IMR-90 (cell line): ENCODE measurements around the gene ERBB4. TPM values are rescaled to one million over a fixed set of nuclear protein-coding genes. Genes with fewer than 3 reads are reported as not detected.

Source experiments
- ATAC-seq: fragments of 200-7000 bp; cut with Tn5 transposase; 2 replicates; pipeline ENCODE4 v1.9.1; 2020; ENCODE audit warnings: low read depth, mild to moderate bottlenecking, moderate library complexity
- BruUV-seq: library from RNA; stranded (reverse); fragments of 400-500 nt; replicated peaks from 2 replicates; lab custom pipeline; 2021; lab: Mats Ljungman, UMichigan
- CTCF ChIA-PET: fragments of 300-600 bp; formaldehyde crosslinking; extraction: SDS; loops from one replicate; lab custom pipeline; 2021; ENCODE audit warnings: antibody characterized with exemption; lab: Yijun Ruan, JAX
- POLR2A ChIA-PET: fragments of 300-600 bp; sonication (Branson Sonifier 250); formaldehyde crosslinking; loops from one replicate; lab custom pipeline; 2022; ENCODE audit warnings: antibody characterized with exemption; ENCODE audit not compliant: unreplicated experiment; lab: Charles Lee
- DNase-seq: peaks from one replicate; pipeline ENCODE4 v3.0.0; 2013
- H2AFZ ChIP-seq: replicated peaks from 2 replicates; pipeline ENCODE3; 2013; ENCODE audit warnings: low read length, mild to moderate bottlenecking; ENCODE audit not compliant: poor library complexity
- H2AK5ac ChIP-seq: 2 replicates; pipeline ENCODE4 v1.6.1; 2013; ENCODE audit warnings: low read depth, low read length, inconsistent platforms
- H2AK9ac ChIP-seq: replicated peaks from 2 replicates; pipeline ENCODE3; 2013; ENCODE audit warnings: mild to moderate bottlenecking, low read depth, low read length, moderate library complexity; ENCODE audit not compliant: poor library complexity
- H2BK120ac ChIP-seq: 2 replicates; pipeline ENCODE4 v1.6.1; 2013; ENCODE audit warnings: low read depth, low read length, inconsistent platforms
- H2BK15ac ChIP-seq: 3 replicates; pipeline ENCODE4 v1.6.1; 2013; ENCODE audit warnings: low read depth, low read length, inconsistent platforms
- H2BK20ac ChIP-seq: 2 replicates; pipeline ENCODE4 v1.6.1; 2013; ENCODE audit warnings: low read depth, mild to moderate bottlenecking, inconsistent platforms, low read length, moderate library complexity
- H2BK5ac ChIP-seq: 2 replicates; pipeline ENCODE4 v1.6.1; 2013; ENCODE audit warnings: mild to moderate bottlenecking, low read depth, low read length, inconsistent platforms; ENCODE audit not compliant: poor library complexity, severe bottlenecking
- H3K14ac ChIP-seq: replicated peaks from 2 replicates; pipeline ENCODE4 v1.6.1; 2013; ENCODE audit warnings: low read depth, low read length, inconsistent platforms
- H3K18ac ChIP-seq: 2 replicates; pipeline ENCODE4 v1.6.1; 2013; ENCODE audit warnings: low read depth, low read length, control low read depth
- H3K23ac ChIP-seq: 2 replicates; pipeline ENCODE4 v1.6.1; 2013; ENCODE audit warnings: low read depth, low read length, inconsistent platforms
- H3K27ac ChIP-seq: 2 replicates; pipeline ENCODE4 v1.5.1; 2013; ENCODE audit warnings: mild to moderate bottlenecking, control low read depth, low read length; ENCODE audit not compliant: insufficient read depth
- H3K27me3 ChIP-seq: 2 replicates; pipeline ENCODE4 v1.6.1; 2013; ENCODE audit warnings: low read length; ENCODE audit not compliant: control insufficient read depth, insufficient read depth
- H3K36me3 ChIP-seq: 2 replicates; pipeline ENCODE4 v1.6.1; 2013; ENCODE audit warnings: low read length, mixed read lengths; ENCODE audit not compliant: control insufficient read depth, insufficient read depth
- H3K4ac ChIP-seq: 2 replicates; pipeline ENCODE4 v1.6.1; 2013; ENCODE audit warnings: low read depth, low read length, inconsistent platforms
- H3K4me1 ChIP-seq: 2 replicates; pipeline ENCODE4 v1.6.1; 2013; ENCODE audit warnings: low read length, mixed read lengths; ENCODE audit not compliant: control insufficient read depth, insufficient read depth
- H3K4me2 ChIP-seq: 2 replicates; pipeline ENCODE4 v1.6.1; 2013; ENCODE audit warnings: low read depth, mild to moderate bottlenecking, control low read depth, low read length, moderate library complexity
- H3K4me3 ChIP-seq: 2 replicates; pipeline ENCODE4 v1.5.1; 2013; ENCODE audit warnings: low read depth, mild to moderate bottlenecking, control low read depth, low read length, moderate library complexity; ENCODE audit not compliant: insufficient read depth
- H3K56ac ChIP-seq: 2 replicates; pipeline ENCODE4 v1.6.1; 2013; ENCODE audit warnings: low read length, inconsistent platforms; ENCODE audit not compliant: insufficient read depth; ENCODE audit errors: extremely low read depth
- H3K79me1 ChIP-seq, 2 experiments: 2 replicates each; pipeline ENCODE4 v1.6.1; 2013; ENCODE audit warnings: low read length in 2 of 2, inconsistent platforms in 1 of 2, low read depth in 1 of 2
- H3K9ac ChIP-seq: 2 replicates; pipeline ENCODE4 v1.6.1; 2013; ENCODE audit warnings: low read depth, low read length, control low read depth
- H3K9me1 ChIP-seq: 2 replicates; pipeline ENCODE4 v1.6.1; 2013; ENCODE audit warnings: low read length, inconsistent platforms; ENCODE audit not compliant: insufficient read depth
- H3K9me3 ChIP-seq: 2 replicates; pipeline ENCODE4 v1.6.1; 2013; ENCODE audit warnings: low read length; ENCODE audit not compliant: control insufficient read depth, insufficient read depth
- H4K20me1 ChIP-seq: 2 replicates; pipeline ENCODE4 v1.6.1; 2013; ENCODE audit warnings: low read length, inconsistent platforms; ENCODE audit not compliant: insufficient read depth
- H4K5ac ChIP-seq: 2 replicates; pipeline ENCODE4 v1.6.1; 2013; ENCODE audit warnings: mild to moderate bottlenecking, low read depth, low read length, control low read depth
- H4K8ac ChIP-seq, 2 experiments: 2 replicates each; pipeline ENCODE4 v1.6.1; 2013; ENCODE audit warnings: low read depth in 2 of 2, low read length in 2 of 2, control low read depth in 1 of 2, inconsistent platforms in 1 of 2
- H4K91ac ChIP-seq: 2 replicates; pipeline ENCODE4 v1.6.1; 2013; ENCODE audit warnings: low read depth, low read length, inconsistent platforms; ENCODE audit not compliant: insufficient read depth
- CTCF ChIP-seq: conservative IDR thresholded peaks from 2 replicates; pipeline ENCODE4 v1.5.1; 2012; ENCODE audit warnings: mild to moderate bottlenecking, low read depth, low read length, improper control_type of control experiment
- POLR2A ChIP-seq: IDR thresholded peaks from 2 replicates; pipeline ENCODE4 v1.6.1; 2012; ENCODE audit warnings: mild to moderate bottlenecking, low read depth, low read length
- RFX5 ChIP-seq: IDR thresholded peaks from 2 replicates; pipeline ENCODE4 v1.8.0; 2012; ENCODE audit warnings: low read depth, mild to moderate bottlenecking, low read length, moderate library complexity
- SMC3 ChIP-seq: fragments of 150-350 bp; IDR thresholded peaks from 2 replicates; pipeline ENCODE4 v1.6.1; 2016; ENCODE audit warnings: low read depth, mild to moderate bottlenecking, antibody characterized with exemption, low read length, moderate library complexity
- WGBS, 2 experiments: methylation state at CpG; one replicate each; pipeline versions ENCODE4 v1.1.5 to v1.1.7; 2013; ENCODE audit warnings: missing lambda C conversion rate in 2 of 2; ENCODE audit not compliant: insufficient read length in 1 of 2; ENCODE audit errors: extremely low coverage in 2 of 2; 5-methylcytosine and 5-hydroxymethylcytosine counted together
- dilution Hi-C: fragments of 300-500 bp; cut with HindIII; formaldehyde crosslinking; loops from one replicate; pipeline ENCODE4 v1.14.3; 2018; ENCODE audit warnings: low sequenced_read_pairs; ENCODE audit not compliant: unreplicated experiment
- in situ Hi-C: fragments of 300-500 bp; cut with MboI; formaldehyde crosslinking; loops from 3 replicates; pipeline ENCODE4 v1.14.3; 2019; ENCODE audit warnings: low sequenced_read_pairs, inconsistent platforms, mixed read lengths
- intact Hi-C: fragments of 100-400 bp; cut with micrococcal nuclease; formaldehyde crosslinking; loops from 2 replicates; pipeline ENCODE4 v1.10.0; 2022
- polyA plus RNA-seq, 3 experiments: library from polyadenylated mRNA; depleted of rRNA; stranded (reverse); fragments of >200 nt; gene quantifications; 2 replicates each; pipeline ENCODE4 v1.2.3, GENCODE V29; 2012; ENCODE audit warnings: low replicate concordance in 1 of 3
- total RNA-seq: library from RNA; depleted of rRNA; stranded (reverse); fragments of >200 nt; gene quantifications from 2 replicates; pipeline ENCODE4 v1.2.3, GENCODE V29; 2012

Gene ERBB4
- total and polyA plus RNA-seq, 2 of the 4 experiments (the other 2 are of a cell fraction) = not detected

- no peak overlapping the region for H2BK20ac ChIP-seq
- no peak overlapping the region for H3K4ac ChIP-seq
- DNase-seq (no peak), ATAC-seq (no peak)
- H4K5ac ChIP-seq = no peak overlapping the region
- BruUV-seq = no TSS peak
- no peaks in the 10 kb centered on the region for H3K4me1 ChIP-seq
- H3K18ac ChIP-seq = no peak overlapping the region
- H2BK5ac ChIP-seq = no peak overlapping the region
- no peak overlapping the region for H3K56ac ChIP-seq
- TF ChIP-seq POLR2A (no peak), CTCF (no peak), RFX5 (no peak), SMC3 (no peak)
- no peaks in the 10 kb centered on the region for H3K79me1 ChIP-seq
- no peak overlapping the region for H2AFZ ChIP-seq
- no peak overlapping the region for H2BK120ac ChIP-seq
- H3K9me1 ChIP-seq = no peaks in the 10 kb centered on the region
- POLR2A ChIA-PET = no interaction called here
- H2BK15ac ChIP-seq = no peak overlapping the region
- CTCF ChIA-PET = no interaction called here
- dilution Hi-C loops = no loop called here
- no peak overlapping the region for H2AK5ac ChIP-seq
- intact Hi-C loops = no loop called here
- H3K4me2 ChIP-seq = no peak overlapping the region
- H3K4me3 ChIP-seq = no peak overlapping the region
- H4K91ac ChIP-seq = no peak overlapping the region
- no peak overlapping the region for H2AK9ac ChIP-seq
- no peaks in the 10 kb centered on the region for H4K20me1 ChIP-seq
- H4K8ac ChIP-seq = no peak overlapping the region
- H3K36me3 ChIP-seq = no peaks in the 10 kb centered on the region
- H3K14ac ChIP-seq = no peak overlapping the region
- H3K27ac ChIP-seq = no peak overlapping the region
- H3K27me3 ChIP-seq = no peaks in the 10 kb centered on the region
- no peak overlapping the region for H3K9ac ChIP-seq
- peaks cover 4% of the 10 kb centered on the region; the same call in 1 of the 2 replicates for H3K9me3 ChIP-seq
- H3K23ac ChIP-seq = no peak overlapping the region
- WGBS, 2 experiments = no CpG with 5 or more reads among the region's 3 CpGs
- in situ Hi-C loops = no loop called here
These were observed 1147.4 kb downstream of the ERBB4 start for GRCh38 chr2:211391189-211391567.
